Measurements from ENCODE around the gene EPN2.

Gene EPN2

DNA sequence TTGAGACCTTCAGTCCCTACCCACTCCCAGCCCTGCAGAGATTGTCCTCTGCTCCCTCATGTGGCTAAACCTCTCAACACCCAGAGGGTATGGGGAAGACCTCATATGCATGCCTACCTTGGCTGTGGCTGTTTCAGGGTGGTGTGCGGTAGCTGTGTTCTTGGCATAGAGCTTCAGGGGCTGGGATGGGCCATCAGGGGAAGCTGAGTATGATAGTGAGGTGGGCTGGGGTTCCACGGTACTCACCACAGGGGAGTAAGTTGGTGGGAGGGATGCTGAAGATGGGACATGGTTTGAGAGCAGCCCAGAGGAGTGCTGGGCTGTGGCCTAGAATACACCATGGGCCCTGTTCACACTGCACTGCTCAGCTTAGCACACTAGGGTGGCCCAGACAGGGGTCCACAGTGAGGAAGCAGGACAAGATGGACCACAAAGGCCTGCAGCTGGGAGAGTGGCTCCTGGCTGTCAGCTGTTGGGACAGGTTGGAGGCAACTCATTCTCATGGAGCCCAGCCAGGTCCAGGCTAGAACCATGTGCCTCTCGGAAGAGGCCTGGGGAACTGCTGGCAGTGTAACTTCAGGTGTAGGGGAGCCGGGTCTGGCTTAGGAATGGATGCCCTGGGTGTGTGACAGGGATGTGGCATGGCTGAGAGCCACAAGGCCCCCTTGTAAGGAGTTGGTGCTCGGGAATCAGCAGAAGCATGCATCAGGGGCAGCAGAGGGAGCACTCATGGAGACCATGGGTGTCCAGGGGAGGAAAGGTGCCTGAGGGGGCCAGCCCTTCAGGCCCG lies 146.7 kb downstream of the EPN2 start:
- Histone ChIP-seq H2AFZ (ENCODE audit: low read length, unreplicated experiment) (no peak overlapping the region), H3K27ac (ENCODE audit: low read depth, low read length) (peak overlapping the region; percentile 18; the same call in 1 of the 2 replicates), H3K36me3 (ENCODE audit: insufficient read depth, low read length) (peaks cover 21% of the 10 kb centered on the region; the same call in 1 of the 2 replicates), H3K4me1 (ENCODE audit: control insufficient read depth, insufficient read depth, low read length, unreplicated experiment) (peaks cover 60% of the 10 kb centered on the region), H3K4me3 (ENCODE audit: low read depth, low read length) (no peak overlapping the region), H3K27me3 (ENCODE audit: insufficient read depth, low read length) (no peaks in the 10 kb centered on the region), H3K79me2 (ENCODE audit: control insufficient read depth, insufficient read depth, low read length, unreplicated experiment) (peaks cover 36% of the 10 kb centered on the region)

DNA sequence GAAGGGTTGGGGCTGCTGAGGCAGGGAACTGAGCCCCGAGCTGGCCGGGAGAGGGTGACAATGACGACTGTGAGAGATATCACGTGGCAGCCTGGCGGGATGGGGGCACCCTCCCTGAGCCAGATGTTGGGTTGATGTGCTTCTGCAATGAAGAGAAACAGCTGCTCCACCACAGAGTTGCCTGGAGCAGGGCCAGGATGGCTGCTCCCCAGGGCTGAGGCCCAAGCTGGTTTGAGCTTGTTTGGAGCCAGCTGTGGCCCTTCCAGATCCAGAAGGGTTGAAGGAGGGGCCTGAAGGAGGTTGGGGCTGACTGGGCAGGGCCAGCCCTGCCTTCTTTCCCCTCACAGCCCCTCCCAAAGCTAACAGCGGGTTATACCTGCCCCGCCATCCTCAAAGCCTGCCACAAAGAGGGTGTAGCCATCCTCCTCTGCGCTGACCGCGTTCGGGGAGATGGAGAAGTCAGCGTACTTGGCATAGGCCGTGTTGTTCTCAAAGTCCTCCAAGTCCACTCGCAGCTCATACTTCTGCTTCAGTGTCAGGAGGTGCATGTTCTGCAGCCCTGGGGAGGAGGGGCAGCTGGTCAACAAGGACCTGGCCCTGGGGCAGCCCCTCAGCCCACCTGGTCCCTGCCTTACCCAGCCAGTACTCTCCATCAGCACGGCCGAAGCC lies 147.7 kb downstream of the EPN2 start:
- peaks cover 55% of the 10 kb centered on the region for H3K4me1 ChIP-seq (ENCODE audit: control insufficient read depth, insufficient read depth, low read length, unreplicated experiment)
- peak overlapping the region; percentile 71 for H3K27ac ChIP-seq (ENCODE audit: low read depth, low read length)
- H3K4me3 ChIP-seq (ENCODE audit: low read depth, low read length), result no peak overlapping the region
- peaks cover 16% of the 10 kb centered on the region; the same call in 1 of the 2 replicates for H3K36me3 ChIP-seq (ENCODE audit: insufficient read depth, low read length)
- H3K27me3 ChIP-seq (ENCODE audit: insufficient read depth, low read length), result no peaks in the 10 kb centered on the region
- peaks cover 27% of the 10 kb centered on the region for H3K79me2 ChIP-seq (ENCODE audit: control insufficient read depth, insufficient read depth, low read length, unreplicated experiment)
- no peak overlapping the region for H2AFZ ChIP-seq (ENCODE audit: low read length, unreplicated experiment)

DNA sequence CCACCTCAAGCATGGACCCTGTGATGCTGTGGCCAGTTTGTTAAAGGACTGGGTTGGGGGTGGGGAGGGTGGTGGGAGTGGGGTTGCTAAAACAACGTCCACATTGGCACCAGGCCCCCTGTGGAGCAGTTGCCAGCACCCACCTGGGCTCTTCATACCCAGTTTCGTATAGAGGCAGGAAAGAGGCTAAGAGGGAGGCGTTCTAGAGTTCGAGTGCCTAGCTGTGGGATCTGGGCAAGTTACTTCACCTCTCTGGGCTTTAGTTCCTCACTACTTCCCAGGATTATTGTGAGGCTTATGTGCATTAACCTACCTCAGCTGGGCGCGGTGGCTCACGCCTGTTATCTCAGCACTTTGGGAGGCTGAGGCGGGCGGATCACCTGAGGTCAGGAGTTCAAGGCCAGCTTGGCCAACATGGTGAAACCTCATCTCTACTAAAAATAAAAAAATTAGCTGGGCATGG lies 148.4 kb downstream of the EPN2 start:
- no peak overlapping the region for H3K4me3 ChIP-seq (ENCODE audit: low read depth, low read length)
- peaks cover 9% of the 10 kb centered on the region; the same call in 1 of the 2 replicates for H3K36me3 ChIP-seq (ENCODE audit: insufficient read depth, low read length)
- no peaks in the 10 kb centered on the region for H3K27me3 ChIP-seq (ENCODE audit: insufficient read depth, low read length)
- peaks cover 20% of the 10 kb centered on the region for H3K79me2 ChIP-seq (ENCODE audit: control insufficient read depth, insufficient read depth, low read length, unreplicated experiment)
- peaks cover 51% of the 10 kb centered on the region for H3K4me1 ChIP-seq (ENCODE audit: control insufficient read depth, insufficient read depth, low read length, unreplicated experiment)
- H2AFZ ChIP-seq (ENCODE audit: low read length, unreplicated experiment), result no peak overlapping the region
- peak overlapping the region; percentile 71 for H3K27ac ChIP-seq (ENCODE audit: low read depth, low read length)

All from ACC112 (cell line).